Activated T-helper 17 cell treated with anti-CD3 and anti-CD28 coated beads, Interleukin-2, amount 50 U/mL, for 72 hours (primary cell): ENCODE measurements around the gene LRRN2. TPM values are rescaled to one million over a fixed set of nuclear protein-coding genes. Genes with fewer than 3 reads are reported as not detected.

ENCODE experiments used
- ATAC-seq: fragments of 150-1000 bp; cut with Tn5 transposase; replicated peaks from 2 replicates; pipeline ENCODE4 v1.10.0; 2021; ENCODE audit warnings: mild to moderate bottlenecking, moderate library complexity
- H3K27ac Mint-ChIP-seq: one replicate; pipeline ENCODE4 v1.8.0; 2022; ENCODE audit warnings: mixed read lengths
- H3K27me3 Mint-ChIP-seq: one replicate; pipeline ENCODE4 v1.8.0; 2022; ENCODE audit warnings: mixed read lengths
- H3K36me3 Mint-ChIP-seq: one replicate; pipeline ENCODE4 v1.8.0; 2022; ENCODE audit warnings: low read depth, mild to moderate bottlenecking, mixed read lengths
- H3K4me1 Mint-ChIP-seq: one replicate; pipeline ENCODE4 v1.8.0; 2022; ENCODE audit warnings: mixed read lengths
- H3K4me3 Mint-ChIP-seq: one replicate; pipeline ENCODE4 v1.8.0; 2022; ENCODE audit warnings: mild to moderate bottlenecking, mixed read lengths
- H3K9me3 Mint-ChIP-seq: one replicate; pipeline ENCODE4 v1.8.0; 2022; ENCODE audit warnings: mixed read lengths
- total RNA-seq, 2 donors: library from RNA; stranded (reverse); gene quantifications; one replicate each; pipeline ENCODE4 v1.2.3, GENCODE V29; 2022

LRRN2 gene
- total RNA-seq, 2 donors from 2014 or later = not detected

GRCh38 chr1:204705888-204706837 lies 20.6 kb upstream of the LRRN2 start:
- Mint-ChIP-seq H3K27ac (no peak overlapping the region), H3K9me3 (no peaks in the 10 kb centered on the region)
- ATAC-seq = no peak

GRCh38 chr1:204705493-204705811 lies 19.9 kb upstream of the LRRN2 start:
- H3K9me3 Mint-ChIP-seq = no peaks in the 10 kb centered on the region
- no peak for ATAC-seq
- no peak overlapping the region for H3K27ac Mint-ChIP-seq
- H3K27me3 Mint-ChIP-seq = peaks cover 22% of the 10 kb centered on the region
- no peak overlapping the region for H3K4me3 Mint-ChIP-seq
- H3K4me1 Mint-ChIP-seq = peaks cover 4% of the 10 kb centered on the region
- H3K36me3 Mint-ChIP-seq = no peaks in the 10 kb centered on the region

More at GRCh38 chr1:204705888-204706837, 20.6 kb upstream of the LRRN2 start:
- H3K36me3 Mint-ChIP-seq = no peaks in the 10 kb centered on the region
- H3K4me3 Mint-ChIP-seq = no peak overlapping the region
- H3K27me3 Mint-ChIP-seq = peaks cover 29% of the 10 kb centered on the region
- H3K4me1 Mint-ChIP-seq = peaks cover 4% of the 10 kb centered on the region

- Mint-ChIP-seq H3K4me3 (no peak overlapping the region), H3K27ac (no peak overlapping the region), H3K27me3 (peaks cover 21% of the 10 kb centered on the region), H3K9me3 (no peaks in the 10 kb centered on the region), H3K36me3 (no peaks in the 10 kb centered on the region), H3K4me1 (peaks cover 4% of the 10 kb centered on the region)
- no peak for ATAC-seq
These were observed 19.4 kb upstream of the LRRN2 start for GRCh38 chr1:204704794-204705492.

GRCh38 chr1:204703826-204704612 lies 18.5 kb upstream of the LRRN2 start:
- H3K4me3 Mint-ChIP-seq = no peak overlapping the region
- peaks cover 8% of the 10 kb centered on the region for H3K4me1 Mint-ChIP-seq

GRCh38 chr1:204703268-204703664 lies 17.7 kb upstream of the LRRN2 start:
- H3K27me3 Mint-ChIP-seq = peaks cover 15% of the 10 kb centered on the region
- peaks cover 8% of the 10 kb centered on the region for H3K4me1 Mint-ChIP-seq
- H3K36me3 Mint-ChIP-seq = no peaks in the 10 kb centered on the region
- H3K27ac Mint-ChIP-seq = no peak overlapping the region
- ATAC-seq = no peak
- H3K9me3 Mint-ChIP-seq = no peaks in the 10 kb centered on the region
- no peak overlapping the region for H3K4me3 Mint-ChIP-seq

More at GRCh38 chr1:204703826-204704612, 18.5 kb upstream of the LRRN2 start:
- H3K36me3 Mint-ChIP-seq = no peaks in the 10 kb centered on the region
- H3K9me3 Mint-ChIP-seq = no peaks in the 10 kb centered on the region
- H3K27me3 Mint-ChIP-seq = peaks cover 21% of the 10 kb centered on the region
- no peak overlapping the region for H3K27ac Mint-ChIP-seq
- no peak for ATAC-seq

- H3K4me3 Mint-ChIP-seq = no peak overlapping the region
- no peaks in the 10 kb centered on the region for H3K9me3 Mint-ChIP-seq
- H3K36me3 Mint-ChIP-seq = no peaks in the 10 kb centered on the region
- H3K27me3 Mint-ChIP-seq = peaks cover 12% of the 10 kb centered on the region
- peaks cover 8% of the 10 kb centered on the region for H3K4me1 Mint-ChIP-seq
- no peak for ATAC-seq
- no peak overlapping the region for H3K27ac Mint-ChIP-seq
These were observed 17.2 kb upstream of the LRRN2 start for GRCh38 chr1:204702552-204703267.

GRCh38 chr1:204701229-204701628 lies 15.7 kb upstream of the LRRN2 start:
- H3K36me3 Mint-ChIP-seq = no peaks in the 10 kb centered on the region

GRCh38 chr1:204697893-204698292 lies 12.4 kb upstream of the LRRN2 start:
- Mint-ChIP-seq H3K4me3 (no peak overlapping the region), H3K9me3 (no peaks in the 10 kb centered on the region), H3K36me3 (no peaks in the 10 kb centered on the region), H3K27ac (no peak overlapping the region), H3K27me3 (peaks cover 15% of the 10 kb centered on the region), H3K4me1 (peaks cover 4% of the 10 kb centered on the region)
- ATAC-seq = no peak

More at GRCh38 chr1:204701229-204701628, 15.7 kb upstream of the LRRN2 start:
- Mint-ChIP-seq H3K4me1 (peaks cover 5% of the 10 kb centered on the region), H3K9me3 (no peaks in the 10 kb centered on the region), H3K27ac (no peak overlapping the region), H3K27me3 (peaks cover 12% of the 10 kb centered on the region), H3K4me3 (no peak overlapping the region)
- no peak for ATAC-seq

GRCh38 chr1:204696606-204697005 lies 11.1 kb upstream of the LRRN2 start:
- peaks cover 19% of the 10 kb centered on the region for H3K27me3 Mint-ChIP-seq
- no peaks in the 10 kb centered on the region for H3K9me3 Mint-ChIP-seq
- no peak overlapping the region for H3K27ac Mint-ChIP-seq
- peaks cover 4% of the 10 kb centered on the region for H3K4me1 Mint-ChIP-seq
- H3K36me3 Mint-ChIP-seq = no peaks in the 10 kb centered on the region
- H3K4me3 Mint-ChIP-seq = no peak overlapping the region
- no peak for ATAC-seq

- no peak for ATAC-seq
- peaks cover 19% of the 10 kb centered on the region for H3K27me3 Mint-ChIP-seq
- H3K4me3 Mint-ChIP-seq = no peak overlapping the region
- no peaks in the 10 kb centered on the region for H3K36me3 Mint-ChIP-seq
- no peaks in the 10 kb centered on the region for H3K9me3 Mint-ChIP-seq
- no peak overlapping the region for H3K27ac Mint-ChIP-seq
- H3K4me1 Mint-ChIP-seq = peaks cover 4% of the 10 kb centered on the region
These were observed 10.2 kb upstream of the LRRN2 start for GRCh38 chr1:204695692-204696091.

GRCh38 chr1:204694145-204694544 lies 8.6 kb upstream of the LRRN2 start:
- Mint-ChIP-seq H3K27me3 (peaks cover 21% of the 10 kb centered on the region), H3K4me3 (no peak overlapping the region), H3K36me3 (no peaks in the 10 kb centered on the region), H3K27ac (no peak overlapping the region), H3K4me1 (peaks cover 1% of the 10 kb centered on the region), H3K9me3 (no peaks in the 10 kb centered on the region)
- ATAC-seq = no peak

- Mint-ChIP-seq H3K36me3 (no peaks in the 10 kb centered on the region), H3K4me1 (no peaks in the 10 kb centered on the region), H3K4me3 (no peak overlapping the region), H3K27me3 (peaks cover 31% of the 10 kb centered on the region), H3K27ac (no peak overlapping the region), H3K9me3 (no peaks in the 10 kb centered on the region)
- no peak for ATAC-seq
These were observed 7.4 kb upstream of the LRRN2 start for GRCh38 chr1:204692841-204693356.

- H3K27me3 Mint-ChIP-seq = peaks cover 36% of the 10 kb centered on the region
- ATAC-seq = no peak
- no peaks in the 10 kb centered on the region for H3K36me3 Mint-ChIP-seq
- no peak overlapping the region for H3K27ac Mint-ChIP-seq
- no peak overlapping the region for H3K4me3 Mint-ChIP-seq
- no peaks in the 10 kb centered on the region for H3K9me3 Mint-ChIP-seq
- no peaks in the 10 kb centered on the region for H3K4me1 Mint-ChIP-seq
These were observed 6.8 kb upstream of the LRRN2 start for GRCh38 chr1:204692325-204692840.
